ENCODE data around the gene ZFAND2A.
"Not testable (repeated sequence)": the region's sequence is repeated elsewhere in the genome, so short reads cannot be mapped to it uniquely, and the experiment has no call there.

Gene ZFAND2A

GRCh38 chr7:1200045-1200444, 40.0 kb upstream of the ZFAND2A start:
- no peak for DNase-seq (ENCODE audit: extremely low spot score)
- CTCF ChIA-PET: no interaction called here
- TF ChIP-seq SP1 (IDR thresholded peaks at IDR 0.05): no peak
- TF ChIP-seq SUZ12 (IDR thresholded peaks at IDR 0.05): no peak

DNA sequence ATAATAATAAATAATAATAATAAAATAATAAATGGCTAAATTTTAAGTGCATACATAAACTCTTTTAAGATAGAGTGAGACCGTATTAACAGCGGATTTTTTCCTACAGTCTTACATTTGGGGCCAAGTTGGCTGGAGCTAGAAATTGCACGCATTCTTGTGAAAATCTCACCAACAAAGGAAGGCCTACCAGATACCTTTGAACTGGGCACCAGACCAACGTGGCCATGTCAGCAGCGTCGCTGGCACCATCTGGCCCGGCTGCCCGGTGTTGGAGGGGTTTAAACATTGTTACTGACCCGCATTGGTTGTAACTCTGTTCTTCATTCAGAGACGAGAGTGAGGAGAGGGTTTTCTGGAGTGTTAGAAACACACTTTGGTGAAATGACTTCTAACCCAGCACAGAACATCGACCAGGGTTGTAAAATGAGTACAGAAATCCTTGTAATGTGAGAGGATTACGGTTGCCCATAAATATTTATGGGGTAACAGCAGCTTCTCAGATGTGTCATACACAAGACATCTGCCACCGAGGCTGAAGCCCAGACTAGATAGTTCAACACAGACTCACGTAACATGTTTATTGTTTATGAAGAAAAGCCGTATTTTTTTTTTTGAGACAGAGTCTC, 38.1 kb upstream of the ZFAND2A start:
- DNase-seq (ENCODE audit: extremely low spot score): no peak
- ChIA-PET POLR2A (no interaction called here), CTCF (interaction anchor here (0.6 to 1.2 kb wide), 3 partner anchors 21 to 165 kb away, joined by 3 to 4 read pairs (median 4); no protein-coding TSS in a partner anchor)
- TF ChIP-seq NFRKB (IDR thresholded peaks at IDR 0.05): no peak
- TF ChIP-seq LEF1 (IDR thresholded peaks at IDR 0.05; ENCODE audit: borderline replicate concordance): no peak
- no peak for TF ChIP-seq SUZ12 (IDR thresholded peaks at IDR 0.05)
- TF ChIP-seq L3MBTL2 (conservative IDR thresholded peaks at IDR 0.05): no peak
- TF ChIP-seq ARNT (IDR thresholded peaks at IDR 0.05): no peak
- TF ChIP-seq BHLHE40 (IDR thresholded peaks at IDR 0.05; ENCODE audit: borderline replicate concordance): no peak

More at GRCh38 chr7:1200045-1200444, 40.0 kb upstream of the ZFAND2A start:
- POLR2A ChIA-PET: no interaction called here

GRCh38 chr7:1196950-1197349, 37.0 kb upstream of the ZFAND2A start:
- CTCF ChIA-PET: no interaction called here
- TF ChIP-seq FOXA1 (IDR thresholded peaks at IDR 0.05): no peak
- peak; percentile 52; the same call in 1 of the 2 replicates for TF ChIP-seq ZNF384 (IDR thresholded peaks at IDR 0.05)
- DNase-seq (ENCODE audit: extremely low spot score): no peak
- POLR2A ChIA-PET: no interaction called here

DNA sequence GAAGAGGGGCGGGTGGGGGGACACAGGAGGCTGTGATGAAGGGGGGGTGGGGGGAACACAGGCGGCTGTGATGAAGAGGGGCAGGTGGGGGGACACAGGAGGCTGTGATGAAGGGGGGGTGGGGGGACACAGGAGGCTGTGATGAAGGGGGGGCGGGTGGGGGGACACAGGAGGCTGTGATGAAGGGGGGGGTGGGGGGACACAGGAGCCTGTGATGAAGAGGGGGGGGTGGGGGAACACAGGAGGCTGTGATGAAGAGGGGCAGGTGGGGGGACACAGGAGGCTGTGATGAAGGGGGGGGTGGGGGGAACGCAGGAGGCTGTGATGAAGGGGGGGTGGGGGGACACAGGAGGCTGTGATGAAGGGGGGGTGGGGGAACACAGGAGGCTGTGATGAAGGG, 36.4 kb upstream of the ZFAND2A start:
- CTCF ChIA-PET; DNase-seq (ENCODE audit: extremely low spot score); POLR2A ChIA-PET: not testable (repeated sequence)

DNA sequence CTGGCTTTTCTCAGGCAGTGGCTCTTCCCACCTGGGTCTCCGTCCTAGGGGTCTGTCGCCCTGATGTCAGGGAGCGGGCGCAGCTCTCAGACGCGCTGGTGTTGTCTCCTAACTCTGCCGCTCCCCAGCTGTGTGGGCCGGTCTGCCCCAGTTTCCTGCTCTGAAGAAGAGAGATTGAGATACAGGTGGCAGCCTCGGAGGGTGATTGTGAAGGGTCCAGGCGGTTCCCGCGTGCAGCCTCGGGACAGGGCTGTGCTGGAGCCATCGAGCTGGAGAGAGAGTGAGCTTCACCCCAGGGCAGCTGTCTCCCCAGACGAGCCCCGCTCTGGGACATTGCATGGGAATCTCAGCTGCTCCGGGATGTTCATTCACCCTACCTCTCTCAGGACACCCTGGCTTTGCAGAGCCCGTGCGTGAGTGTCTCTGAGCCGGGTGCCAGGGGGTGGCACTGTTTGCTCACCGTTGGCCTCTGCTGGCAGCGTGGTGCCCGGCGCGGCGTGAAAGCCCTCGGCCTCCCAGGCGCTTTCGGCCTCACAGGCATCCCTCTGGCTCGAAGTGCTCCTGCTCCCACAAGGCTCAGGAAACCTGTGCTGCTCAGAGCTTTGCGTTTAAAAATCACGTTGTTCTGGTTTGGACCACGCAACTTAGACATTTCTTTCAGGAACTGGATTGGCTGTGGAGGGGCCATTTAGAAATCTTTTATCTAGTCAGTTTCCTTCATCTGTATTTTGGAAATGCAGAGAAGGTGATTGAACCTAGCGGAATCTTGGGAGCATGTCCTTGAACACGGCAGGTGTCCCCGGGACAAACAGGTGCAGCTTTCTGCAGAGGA, 33.8 kb upstream of the ZFAND2A start:
- TF ChIP-seq SUZ12 (IDR thresholded peaks at IDR 0.05) (no peak), PKNOX1 (IDR thresholded peaks at IDR 0.05) (no peak), NFRKB (IDR thresholded peaks at IDR 0.05) (no peak), FOXA1 (IDR thresholded peaks at IDR 0.05) (no peak), TARDBP (IDR thresholded peaks at IDR 0.05) (no peak), L3MBTL2 (conservative IDR thresholded peaks at IDR 0.05) (no peak)
- no peak for DNase-seq (ENCODE audit: extremely low spot score)
- POLR2A ChIA-PET: no interaction called here
- CTCF ChIA-PET: interaction anchor here (0.7 to 2.1 kb wide), 3 partner anchors 11 to 200 kb away, joined by 3 to 14 read pairs (median 5); no protein-coding TSS in a partner anchor

- no peak for DNase-seq (ENCODE audit: extremely low spot score)
- ChIA-PET POLR2A (interaction anchor here (1.1 kb wide), 1 partner anchor 32 kb away, joined by 3 read pairs; the partner anchor contains the start of gene ZFAND2A), CTCF (interaction anchor here (1.1 to 2.1 kb wide), 3 partner anchors 10 to 36 kb away, joined by 3 to 14 read pairs (median 4); no protein-coding TSS in a partner anchor)
- TF ChIP-seq LEF1 (IDR thresholded peaks at IDR 0.05; ENCODE audit: borderline replicate concordance) (no peak), SUZ12 (IDR thresholded peaks at IDR 0.05) (no peak), PKNOX1 (IDR thresholded peaks at IDR 0.05) (no peak), CTBP1 (IDR thresholded peaks at IDR 0.05; ENCODE audit: borderline replicate concordance) (no peak), SP1 (IDR thresholded peaks at IDR 0.05) (no peak), TARDBP (IDR thresholded peaks at IDR 0.05) (no peak), FOXK2 (IDR thresholded peaks at IDR 0.05) (no peak), ELF4 (IDR thresholded peaks at IDR 0.05) (no peak), BHLHE40 (IDR thresholded peaks at IDR 0.05; ENCODE audit: borderline replicate concordance) (no peak), L3MBTL2 (conservative IDR thresholded peaks at IDR 0.05) (no peak), ARNT (IDR thresholded peaks at IDR 0.05) (no peak), FOXA1 (IDR thresholded peaks at IDR 0.05) (no peak), FOXM1 (IDR thresholded peaks at IDR 0.05; ENCODE audit: borderline replicate concordance) (no peak), HDGF (IDR thresholded peaks at IDR 0.05; ENCODE audit: borderline replicate concordance) (no peak), ZNF384 (IDR thresholded peaks at IDR 0.05) (no peak), NFRKB (IDR thresholded peaks at IDR 0.05) (no peak)
Measured at GRCh38 chr7:1192171-1192676, 32.2 kb upstream of the ZFAND2A start.

- ChIA-PET POLR2A (no interaction called here), CTCF (no interaction called here)
- TF ChIP-seq ZNF384 (IDR thresholded peaks at IDR 0.05) (no peak), ARNT (IDR thresholded peaks at IDR 0.05) (no peak), NFRKB (IDR thresholded peaks at IDR 0.05) (no peak), L3MBTL2 (conservative IDR thresholded peaks at IDR 0.05) (no peak), PKNOX1 (IDR thresholded peaks at IDR 0.05) (no peak), FOXK2 (IDR thresholded peaks at IDR 0.05) (no peak), SP1 (IDR thresholded peaks at IDR 0.05) (no peak), CTBP1 (IDR thresholded peaks at IDR 0.05; ENCODE audit: borderline replicate concordance) (no peak), ELF4 (IDR thresholded peaks at IDR 0.05) (no peak), BHLHE40 (IDR thresholded peaks at IDR 0.05; ENCODE audit: borderline replicate concordance) (no peak), LEF1 (IDR thresholded peaks at IDR 0.05; ENCODE audit: borderline replicate concordance) (no peak), HDGF (IDR thresholded peaks at IDR 0.05; ENCODE audit: borderline replicate concordance) (no peak), FOXA1 (IDR thresholded peaks at IDR 0.05) (no peak), TARDBP (IDR thresholded peaks at IDR 0.05) (no peak), FOXM1 (IDR thresholded peaks at IDR 0.05; ENCODE audit: borderline replicate concordance) (no peak), SUZ12 (IDR thresholded peaks at IDR 0.05) (no peak)
- no peak for DNase-seq (ENCODE audit: extremely low spot score)
Measured at GRCh38 chr7:1189986-1190772, 30.2 kb upstream of the ZFAND2A start.

Measured in HEK293T (cell line).